Activated CD8-positive, alpha-beta memory T cell treated with anti-CD3 and anti-CD28 coated beads for 4 hours (primary cell): ENCODE results near the gene IDI1.

Source experiments
- DNase-seq, 2 donors: peaks; one replicate each; pipeline ENCODE4 v3.0.0-alpha.2; 2020; ENCODE audit warnings: low read depth in 2 of 2

IDI1 gene

DNA sequence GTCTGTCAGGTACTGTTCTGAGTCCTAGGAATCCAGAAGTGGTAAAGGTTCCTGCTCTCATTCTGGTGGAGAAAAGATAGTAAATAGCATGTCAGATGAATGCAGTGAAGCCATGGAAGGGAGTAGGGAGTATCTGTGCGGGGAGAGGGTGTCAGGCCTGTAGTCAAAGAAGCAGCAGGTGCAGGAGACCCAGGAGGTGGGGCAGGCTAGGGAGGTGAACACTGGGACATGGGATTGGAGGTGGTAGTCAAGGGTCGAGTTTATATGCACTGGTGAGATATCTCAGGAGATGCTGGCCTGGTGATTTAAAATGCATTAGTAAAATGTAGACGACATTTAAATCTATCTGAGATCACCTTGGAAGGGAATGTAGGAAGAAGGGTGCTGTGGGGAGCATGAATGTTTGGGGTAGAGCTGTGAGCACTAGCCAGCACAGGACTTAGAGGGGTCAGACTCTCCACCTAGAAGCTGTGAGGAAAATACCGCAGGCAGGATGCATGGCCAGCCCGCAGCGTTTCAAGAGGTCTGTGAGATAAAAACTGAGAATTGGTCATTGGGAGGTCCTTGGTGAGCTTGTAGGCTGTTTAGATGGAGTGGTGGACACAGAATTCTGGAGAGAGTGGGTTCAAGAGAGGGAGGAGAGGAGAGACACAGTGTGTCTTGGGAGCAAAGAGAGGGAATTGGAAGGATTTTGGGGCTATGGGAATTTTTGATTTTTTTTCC, 53.9 kb downstream of the IDI1 start:
- no peak for DNase-seq

- DNase-seq: no peak
Measured at GRCh38 chr10:992871-993270, 56.0 kb downstream of the IDI1 start.

DNA sequence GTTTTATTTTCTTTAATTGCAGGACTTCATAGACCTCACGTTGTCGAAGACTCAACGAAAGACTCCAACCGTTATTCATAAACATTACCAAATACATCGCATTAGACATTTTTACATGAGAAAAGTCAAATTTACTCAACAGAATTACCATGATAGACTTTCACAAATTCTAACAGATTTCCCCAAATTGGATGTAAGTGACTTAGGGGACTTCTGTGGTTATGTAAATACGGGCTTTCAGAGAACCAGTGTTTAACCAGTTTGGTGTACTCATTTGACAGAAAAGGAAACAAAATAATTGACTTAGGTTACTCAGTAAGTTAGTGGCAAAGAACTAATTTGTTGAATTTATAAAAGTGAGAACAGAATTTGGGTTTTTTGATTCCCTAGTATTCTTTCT, 56.5 kb downstream of the IDI1 start:
- DNase-seq: no peak

DNA sequence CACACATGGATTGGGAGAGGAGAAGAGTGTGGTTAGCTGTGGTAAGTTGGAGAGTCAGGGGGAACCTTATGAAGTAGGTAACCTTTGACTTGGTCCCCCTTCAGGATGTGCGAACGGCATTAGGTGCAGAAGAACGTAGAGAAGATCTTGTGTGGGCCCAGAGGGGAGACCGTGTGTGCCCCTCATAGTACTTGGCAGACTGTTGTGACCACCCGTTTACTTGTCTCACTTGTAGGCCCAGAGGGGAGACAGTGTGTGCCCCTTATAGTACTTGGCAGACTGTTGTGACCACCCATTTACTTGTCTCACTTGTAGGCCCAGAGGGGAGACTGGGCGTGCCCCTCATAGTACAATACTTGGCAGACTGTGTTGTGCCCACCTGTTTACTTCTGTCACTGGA, 58.1 kb downstream of the IDI1 start:
- no peak for DNase-seq
